LNCAP (cell line): ENCODE results near the gene C2orf74.

Source experiments
- CTCF ChIP-seq: fragments of 450-650 bp; IDR thresholded peaks from 2 replicates; pipeline ENCODE4 v1.5.1; 2017; ENCODE audit warnings: mild to moderate bottlenecking

C2orf74 gene

GRCh38 chr2:61158356-61158955 is 3.5 kb upstream of the C2orf74 start:
- TF ChIP-seq CTCF = no peak

- no peak for TF ChIP-seq CTCF
These were observed 733 bp downstream of the C2orf74 start for GRCh38 chr2:61162721-61163120.

- TF ChIP-seq CTCF = no peak
These were observed 4.0 kb downstream of the C2orf74 start for GRCh38 chr2:61165946-61166345.

- no peak for TF ChIP-seq CTCF
These were observed 5.6 kb downstream of the C2orf74 start for GRCh38 chr2:61167579-61167978.

- no peak for TF ChIP-seq CTCF
These were observed 10.7 kb downstream of the C2orf74 start for GRCh38 chr2:61172671-61173070.

DNA sequence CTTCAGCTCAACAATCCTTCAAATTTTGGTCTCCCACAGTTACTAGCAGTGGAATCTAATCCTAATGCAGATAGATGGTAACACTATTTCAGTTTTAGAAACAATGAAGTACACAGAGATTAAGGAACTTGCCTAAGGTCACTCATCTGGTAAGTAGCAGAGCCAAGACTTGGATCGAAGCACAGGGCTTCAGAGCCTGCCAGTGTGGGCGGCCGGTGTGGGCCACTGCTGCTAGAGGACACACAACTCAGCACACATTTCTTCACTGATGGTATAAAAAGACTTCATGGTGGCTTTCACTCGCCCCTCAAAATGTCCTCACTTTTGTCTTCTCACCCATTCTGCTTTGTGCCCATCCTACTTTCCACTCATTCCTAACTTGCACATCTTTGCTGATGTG is 11.1 kb downstream of the C2orf74 start:
- TF ChIP-seq CTCF = no peak

DNA sequence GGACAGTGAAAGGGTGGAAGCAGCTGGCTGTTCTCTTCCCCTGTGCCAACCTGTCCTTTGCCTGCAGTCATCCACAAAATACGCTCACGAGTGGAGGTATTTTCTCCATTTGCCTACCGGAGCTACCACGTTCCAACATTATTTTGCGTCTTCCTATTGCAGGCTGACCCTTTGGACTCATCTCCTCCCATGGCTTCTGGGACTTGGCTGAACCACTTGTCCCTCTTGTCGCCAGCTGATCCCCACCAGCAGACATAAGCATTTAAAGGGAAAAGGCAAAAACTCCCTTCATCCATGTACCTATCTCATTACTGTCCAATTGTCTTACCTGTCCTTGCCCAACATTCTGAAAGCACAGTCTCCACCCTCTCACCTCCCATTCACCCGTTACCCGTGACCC is 13.0 kb downstream of the C2orf74 start:
- TF ChIP-seq CTCF = no peak
